Measurements from ENCODE around the gene EFCAB6. TPM values are rescaled to one million over a fixed set of nuclear protein-coding genes. Genes with fewer than 3 reads are reported as not detected.

The EFCAB6 gene
- total RNA-seq, 1 donor from 2014 or later, result 1.2 TPM

- no peak for ATAC-seq
- intact Hi-C loops (cut with DNase I), result no loop called here
- DNase-seq (ENCODE audit: missing footprints), result no peak
Observed at GRCh38 chr22:43833286-43834240, 21.5 kb upstream of the EFCAB6 start.

GRCh38 chr22:43832393-43833265 is 20.5 kb upstream of the EFCAB6 start:
- intact Hi-C loops (cut with DNase I), result no loop called here
- no peak for DNase-seq (ENCODE audit: missing footprints)
- ATAC-seq, result no peak

GRCh38 chr22:43831561-43832392 is 19.7 kb upstream of the EFCAB6 start:
- intact Hi-C loops (cut with DNase I), result no loop called here
- ATAC-seq (no peak), DNase-seq (ENCODE audit: missing footprints) (no peak)

GRCh38 chr22:43830931-43831560 is 18.9 kb upstream of the EFCAB6 start:
- ATAC-seq, result no peak
- intact Hi-C loops (cut with DNase I), result no loop called here
- no peak for DNase-seq (ENCODE audit: missing footprints)

- intact Hi-C loops (cut with DNase I), result no loop called here
- peak; percentile 80 for ATAC-seq
Observed at GRCh38 chr22:43829904-43830851, 18.1 kb upstream of the EFCAB6 start.

GRCh38 chr22:43828998-43829782 is 17.1 kb upstream of the EFCAB6 start:
- intact Hi-C loops (cut with DNase I), result loop anchor here (1.0 kb wide), 1 partner anchor 56 kb away; no protein-coding TSS in a partner anchor
- peak; percentile 78 for ATAC-seq

More at GRCh38 chr22:43829904-43830851, 18.1 kb upstream of the EFCAB6 start:
- peak; percentile 91 for DNase-seq (ENCODE audit: missing footprints)

GRCh38 chr22:43828725-43828997 is 16.6 kb upstream of the EFCAB6 start:
- DNase-seq (ENCODE audit: missing footprints) (no peak), ATAC-seq (no peak)
- intact Hi-C loops (cut with DNase I), result loop anchor here (1.0 kb wide), 1 partner anchor 57 kb away; no protein-coding TSS in a partner anchor

More at GRCh38 chr22:43828998-43829782, 17.1 kb upstream of the EFCAB6 start:
- DNase-seq (ENCODE audit: missing footprints), result peak; percentile 88

GRCh38 chr22:43827926-43828724 is 16.0 kb upstream of the EFCAB6 start:
- intact Hi-C loops (cut with DNase I), result loop anchor here (1.0 kb wide), 1 partner anchor 57 kb away; no protein-coding TSS in a partner anchor
- ATAC-seq (no peak), DNase-seq (ENCODE audit: missing footprints) (no peak)

GRCh38 chr22:43827003-43827735 is 15.1 kb upstream of the EFCAB6 start:
- ATAC-seq (no peak), DNase-seq (ENCODE audit: missing footprints) (no peak)
- intact Hi-C loops (cut with DNase I), result no loop called here

GRCh38 chr22:43826142-43827002 is 14.3 kb upstream of the EFCAB6 start:
- intact Hi-C loops (cut with DNase I), result loop anchor here (1.0 kb wide), 1 partner anchor 438 kb away; no protein-coding TSS in a partner anchor
- ATAC-seq (no peak), DNase-seq (ENCODE audit: missing footprints) (no peak)

- intact Hi-C loops (cut with DNase I), result loop anchor here (1.0 kb wide), 1 partner anchor 437 kb away; no protein-coding TSS in a partner anchor
- ATAC-seq (no peak), DNase-seq (ENCODE audit: missing footprints) (no peak)
Observed at GRCh38 chr22:43825651-43826050, 13.5 kb upstream of the EFCAB6 start.

GRCh38 chr22:43824724-43825420 is 12.8 kb upstream of the EFCAB6 start:
- intact Hi-C loops (cut with DNase I), result no loop called here
- DNase-seq (ENCODE audit: missing footprints), result no peak
- no peak for ATAC-seq

GRCh38 chr22:43823911-43824665 is 12.0 kb upstream of the EFCAB6 start:
- DNase-seq (ENCODE audit: missing footprints) (no peak), ATAC-seq (no peak)
- intact Hi-C loops (cut with DNase I), result no loop called here
